Fibroblast of lung (primary cell): Measurements from ENCODE around the gene MTHFD2. TPM values are rescaled to one million over a fixed set of nuclear protein-coding genes. Genes with fewer than 3 reads are reported as not detected.
A peak's percentile ranks its signal among the peaks of the same experiment; 100 is the strongest.

Source experiments
- DNase-seq, 2 donors: peaks; one replicate each; pipeline versions ENCODE4 v3.0.0 to v3.0.0-alpha.2; 2010; ENCODE audit warnings: low read depth in 2 of 2
- H2AFZ ChIP-seq: 2 replicates; pipeline ENCODE4 v1.5.1; 2012; ENCODE audit warnings: low read length, control low read depth, inconsistent platforms
- H3K27ac ChIP-seq: 2 replicates; pipeline ENCODE4 v1.5.1; 2011; ENCODE audit warnings: low read length, control low read depth; ENCODE audit not compliant: insufficient read depth
- H3K27me3 ChIP-seq: 2 replicates; pipeline ENCODE4 v1.5.1; 2011; ENCODE audit warnings: mild to moderate bottlenecking, low read length; ENCODE audit not compliant: control insufficient read depth, insufficient read depth
- H3K36me3 ChIP-seq: 2 replicates; pipeline ENCODE4 v1.5.1; 2011; ENCODE audit warnings: low read length; ENCODE audit not compliant: control insufficient read depth, insufficient read depth
- H3K4me1 ChIP-seq: 2 replicates; pipeline ENCODE4 v1.5.1; 2011; ENCODE audit warnings: low read length; ENCODE audit not compliant: control insufficient read depth, insufficient read depth; ENCODE audit errors: extremely low read depth
- H3K4me2 ChIP-seq: 2 replicates; pipeline ENCODE4 v1.5.1; 2011; ENCODE audit warnings: low read length, control low read depth; ENCODE audit not compliant: insufficient read depth; ENCODE audit errors: extremely low read depth
- H3K4me3 ChIP-seq, 4 experiments: fragments of 200-600 bp in 1 of 4; sonication (generic) in 1 of 4; replicated peaks in 1 of 4; 2 replicates each; pipeline ENCODE4 v1.5.1; 2011 to 2016; ENCODE audit warnings: low read length in 4 of 4, low read depth in 3 of 4, mild to moderate bottlenecking in 3 of 4, control low read depth in 2 of 4, inconsistent platforms in 1 of 4, mixed read lengths in 1 of 4; ENCODE audit not compliant: insufficient read depth in 1 of 4; ENCODE audit errors: control extremely low read depth in 1 of 4
- H3K79me2 ChIP-seq: 2 replicates; pipeline ENCODE4 v1.5.1; 2012; ENCODE audit warnings: mild to moderate bottlenecking, low read length, inconsistent platforms; ENCODE audit not compliant: control insufficient read depth, insufficient read depth
- H3K9ac ChIP-seq: 2 replicates; pipeline ENCODE4 v1.5.1; 2011; ENCODE audit warnings: mild to moderate bottlenecking, low read length, control low read depth; ENCODE audit not compliant: insufficient read depth
- H3K9me3 ChIP-seq: 2 replicates; pipeline ENCODE4 v1.5.1; 2012; ENCODE audit warnings: low read depth, low read length; ENCODE audit not compliant: control insufficient read depth, insufficient read depth
- H4K20me1 ChIP-seq: 2 replicates; pipeline ENCODE4 v1.5.1; 2011; ENCODE audit warnings: low read length; ENCODE audit not compliant: control insufficient read depth, insufficient read depth; ENCODE audit errors: extremely low read depth
- CTCF ChIP-seq, 2 donors: IDR thresholded peaks in 1 of 2; conservative IDR thresholded peaks in 1 of 2; 1 replicate in 1 of 2; 2 replicates in 1 of 2; pipeline ENCODE4 v1.5.1; 2011 to 2012; ENCODE audit warnings: low read length in 2 of 2, control low read depth in 1 of 2, inconsistent platforms in 1 of 2, low read depth in 1 of 2, mild to moderate bottlenecking in 1 of 2
- EZH2 ChIP-seq: IDR thresholded peaks from 2 replicates; pipeline ENCODE4 v1.5.1; 2012; ENCODE audit warnings: low read length, control low read depth, mild to moderate bottlenecking; ENCODE audit errors: missing control alignments
- polyA plus RNA-seq, 2 donors: library from polyadenylated mRNA; depleted of rRNA in 1 of 2; stranded (reverse) in 1 of 2; unstranded in 1 of 2; fragments of >200 nt; gene quantifications; 2 replicates each; pipeline ENCODE4 v1.2.1, GENCODE V29; 2011 to 2012; ENCODE audit warnings: missing spikeins in 1 of 2
- total RNA-seq: library from RNA; depleted of rRNA; stranded (reverse); fragments of >200 nt; gene quantifications from 2 replicates; pipeline ENCODE4 v1.2.1, GENCODE V29; 2014

The MTHFD2 gene
- total and polyA plus RNA-seq, 2 donors (not counting 1 experiment from before 2014, with no cell fraction given): 95.4 to 334 TPM

GRCh38 chr2:74260495-74260894 lies 62.1 kb downstream of the MTHFD2 start:
- Histone ChIP-seq H3K27ac (no peak overlapping the region), H3K4me3 (no peak overlapping the region), H3K4me1 (no peaks in the 10 kb centered on the region), H2AFZ (no peak overlapping the region), H3K9me3 (no peaks in the 10 kb centered on the region), H3K9ac (no peak overlapping the region), H3K4me2 (no peak overlapping the region), H4K20me1 (no peaks in the 10 kb centered on the region), H3K79me2 (no peaks in the 10 kb centered on the region), H3K27me3 (no peaks in the 10 kb centered on the region), H3K36me3 (no peaks in the 10 kb centered on the region)
- DNase-seq: no peak
- TF ChIP-seq EZH2 (no peak), CTCF (conservative IDR thresholded peaks at IDR 0.05 in 1 of 2, IDR thresholded peaks at IDR 0.05 in 1 of 2; ENCODE audit: low read depth in 1 of 2, low read length in 2 of 2) (no peak)

GRCh38 chr2:74261204-74261864 lies 62.9 kb downstream of the MTHFD2 start:
- no peaks in the 10 kb centered on the region for H3K79me2 ChIP-seq
- peak; percentile 57 to 58 for TF ChIP-seq CTCF (conservative IDR thresholded peaks at IDR 0.05 in 1 of 2, IDR thresholded peaks at IDR 0.05 in 1 of 2; ENCODE audit: low read depth in 1 of 2, low read length in 2 of 2)
- no peak for TF ChIP-seq EZH2
- H3K9me3 ChIP-seq: no peaks in the 10 kb centered on the region
- H3K4me2 ChIP-seq: no peak overlapping the region
- no peak overlapping the region for H3K27ac ChIP-seq
- H3K9ac ChIP-seq: no peak overlapping the region
- H3K4me1 ChIP-seq: no peaks in the 10 kb centered on the region
- no peaks in the 10 kb centered on the region for H3K27me3 ChIP-seq
- H2AFZ ChIP-seq: no peak overlapping the region
- DNase-seq: peak; percentile 9 to 37
- no peak overlapping the region for H3K4me3 ChIP-seq
- H3K36me3 ChIP-seq: no peaks in the 10 kb centered on the region
- no peaks in the 10 kb centered on the region for H4K20me1 ChIP-seq

GRCh38 chr2:74262681-74263080 lies 64.3 kb downstream of the MTHFD2 start:
- no peak overlapping the region for H3K4me3 ChIP-seq
- no peaks in the 10 kb centered on the region for H3K36me3 ChIP-seq
- no peaks in the 10 kb centered on the region for H3K4me1 ChIP-seq
- no peaks in the 10 kb centered on the region for H3K27me3 ChIP-seq
- DNase-seq: no peak
- H3K9me3 ChIP-seq: no peaks in the 10 kb centered on the region
- H3K9ac ChIP-seq: no peak overlapping the region
- no peak overlapping the region for H2AFZ ChIP-seq
- no peak overlapping the region for H3K27ac ChIP-seq
- no peak overlapping the region for H3K4me2 ChIP-seq
- no peak for TF ChIP-seq EZH2
- no peak for TF ChIP-seq CTCF (conservative IDR thresholded peaks at IDR 0.05 in 1 of 2, IDR thresholded peaks at IDR 0.05 in 1 of 2; ENCODE audit: low read depth in 1 of 2, low read length in 2 of 2)
- H3K79me2 ChIP-seq: no peaks in the 10 kb centered on the region
- no peaks in the 10 kb centered on the region for H4K20me1 ChIP-seq
